HCT116 (cell line): ENCODE data around the gene CCHCR1. TPM values are rescaled to one million over a fixed set of nuclear protein-coding genes. Genes with fewer than 3 reads are reported as not detected.

ENCODE experiments used
- ATAC-seq: fragments of 200-7000 bp; cut with Tn5 transposase; 2 replicates; pipeline ENCODE4 v1.9.1; 2020; ENCODE audit warnings: mild to moderate bottlenecking, moderate library complexity
- BruUV-seq: library from RNA; stranded (reverse); fragments of 400-500 nt; replicated peaks from 2 replicates; lab custom pipeline; 2021; lab: Mats Ljungman, UMichigan
- CTCF ChIA-PET: fragments of 300-600 bp; sonication (Branson Sonifier 250); formaldehyde crosslinking; loops from one replicate; lab custom pipeline; 2021; ENCODE audit warnings: antibody characterized with exemption; lab: Charles Lee
- POLR2A ChIA-PET: fragments of 300-600, 350-600 bp; sonication (Branson Sonifier 250); formaldehyde crosslinking; loops from one replicate; lab custom pipeline; 2021; ENCODE audit warnings: antibody characterized with exemption; lab: Charles Lee
- RAD21 ChIA-PET, 2 experiments: fragments of 300-600 bp; sonication (Branson Sonifier 250); formaldehyde crosslinking; loops; one replicate each; lab custom pipeline; 2023; ENCODE audit warnings: low total read pairs in 2 of 2; ENCODE audit not compliant: uncharacterized antibody in 2 of 2, unreplicated experiment in 2 of 2, low non-redundant PET in 1 of 2; lab: Charles Lee
- DNase-seq: peaks from one replicate; pipeline ENCODE4 v3.0.0-alpha.2; 2010; ENCODE audit warnings: low read depth, low spot score
- H2AFZ ChIP-seq: fragments of 200-600 bp; shearing (Covaris generic), sonication (generic); 2 replicates; pipeline ENCODE4 v1.6.1; 2017; ENCODE audit warnings: low read depth, mixed run types, mixed read lengths, antibody characterized with exemption, low read length; ENCODE audit not compliant: poor library complexity, severe bottlenecking
- H3K27ac ChIP-seq: 2 replicates; pipeline ENCODE4 v1.5.1; 2012; ENCODE audit warnings: low read depth, low read length
- H3K27me3 ChIP-seq: fragments of 200-600 bp; sonication (generic); 2 replicates; pipeline ENCODE4 v1.6.1; 2016; ENCODE audit warnings: mixed run types, low read length, mixed read lengths; ENCODE audit not compliant: insufficient read depth
- H3K36me3 ChIP-seq, 2 experiments: fragments of 200-500 bp in 1 of 2; fragments of 200-600 bp in 1 of 2; sonication (Bioruptor generic) in 1 of 2; sonication (generic) in 1 of 2; 2 replicates each; pipeline versions ENCODE4 v1.5.1 to v1.6.1; 2014 to 2016; ENCODE audit warnings: low read length in 2 of 2, inconsistent platforms in 1 of 2, mixed read lengths in 1 of 2, mixed run types in 1 of 2; ENCODE audit not compliant: insufficient read depth in 2 of 2, control insufficient read depth in 1 of 2
- H3K4me1 ChIP-seq, 2 experiments: fragments of 200-600 bp in 1 of 2; sonication (generic) in 1 of 2; 2 replicates each; pipeline versions ENCODE4 v1.5.1 to v1.6.1; 2012 to 2017; ENCODE audit warnings: low read length in 2 of 2, inconsistent platforms in 1 of 2, mild to moderate bottlenecking in 1 of 2, mixed read lengths in 1 of 2, mixed run types in 1 of 2, moderate library complexity in 1 of 2; ENCODE audit not compliant: insufficient read depth in 2 of 2, control insufficient read depth in 1 of 2
- H3K4me2 ChIP-seq: fragments of 200-600 bp; sonication (generic); 2 replicates; pipeline ENCODE4 v1.6.1; 2017; ENCODE audit warnings: mixed run types, low read length, mixed read lengths
- H3K4me3 ChIP-seq, 2 experiments: fragments of 200-600 bp in 1 of 2; sonication (generic) in 1 of 2; replicated peaks in 1 of 2; 2 replicates each; pipeline ENCODE4 v1.5.1; 2011 to 2016; ENCODE audit warnings: low read length in 2 of 2, control low read depth in 1 of 2, low read depth in 1 of 2, mild to moderate bottlenecking in 1 of 2, mixed read lengths in 1 of 2, mixed run types in 1 of 2
- H3K79me2 ChIP-seq: fragments of 200-600 bp; sonication (generic); 2 replicates; pipeline ENCODE4 v1.6.1; 2017; ENCODE audit warnings: mild to moderate bottlenecking, mixed run types, low read length, moderate library complexity, mixed read lengths; ENCODE audit not compliant: insufficient read depth
- H3K9ac ChIP-seq: fragments of 200-600 bp; sonication (generic); 2 replicates; pipeline ENCODE4 v1.6.1; 2016; ENCODE audit warnings: low read length, mixed read lengths
- H3K9me2 ChIP-seq: fragments of 200-600 bp; sonication (generic), shearing (Covaris generic); 2 replicates; pipeline ENCODE4 v1.6.1; 2017; ENCODE audit warnings: mixed run types, mild to moderate bottlenecking, moderate library complexity; ENCODE audit not compliant: insufficient read depth
- H3K9me3 ChIP-seq, 2 experiments: fragments of 200-500 bp in 1 of 2; fragments of 200-600 bp in 1 of 2; sonication (Bioruptor generic) in 1 of 2; sonication (generic) in 1 of 2; 2 replicates each; pipeline ENCODE4 v1.6.1; 2014 to 2017; ENCODE audit warnings: low read length in 2 of 2, mixed read lengths in 2 of 2, inconsistent platforms in 1 of 2, low read depth in 1 of 2, mild to moderate bottlenecking in 1 of 2, mixed run types in 1 of 2, moderate library complexity in 1 of 2; ENCODE audit not compliant: control insufficient read depth in 1 of 2, insufficient read depth in 1 of 2
- H4K20me1 ChIP-seq: fragments of 200-600 bp; sonication (generic), shearing (Covaris generic); 2 replicates; pipeline ENCODE4 v1.6.1; 2017; ENCODE audit warnings: mixed run types, mild to moderate bottlenecking, moderate library complexity; ENCODE audit not compliant: insufficient read depth
- ATF3 ChIP-seq: IDR thresholded peaks from 2 replicates; pipeline ENCODE4 v1.6.1; 2012
- CBX3 ChIP-seq: IDR thresholded peaks from 2 replicates; pipeline ENCODE4 v1.6.1; 2012; ENCODE audit warnings: low read depth
- CEBPB ChIP-seq: IDR thresholded peaks from 2 replicates; pipeline ENCODE4 v1.6.1; 2012; ENCODE audit warnings: low read depth
- CTCF ChIP-seq, 3 experiments: fragments of 200-600 bp in 1 of 3; sonication (generic) in 1 of 3; IDR thresholded peaks in 2 of 3; conservative IDR thresholded peaks in 1 of 3; 2 replicates each; pipeline ENCODE4 v1.5.1; 2012 to 2017; ENCODE audit warnings: low read depth in 2 of 3, low read length in 2 of 3, antibody characterized with exemption in 1 of 3, borderline replicate concordance in 1 of 3, control low read depth in 1 of 3, mild to moderate bottlenecking in 1 of 3, mixed read lengths in 1 of 3, mixed run types in 1 of 3, moderate library complexity in 1 of 3; ENCODE audit not compliant: insufficient read depth in 1 of 3
- EGR1 ChIP-seq: IDR thresholded peaks from 2 replicates; pipeline ENCODE4 v1.6.1; 2012; ENCODE audit warnings: low read depth
- EZH2 ChIP-seq: fragments of 200-600 bp; sonication (generic); IDR thresholded peaks from 2 replicates; pipeline ENCODE4 v1.6.1; 2017; ENCODE audit warnings: antibody characterized with exemption, mixed run types
- FOSL1 ChIP-seq: IDR thresholded peaks from 2 replicates; pipeline ENCODE4 v1.6.1; 2012; ENCODE audit warnings: low read depth
- MAX ChIP-seq: IDR thresholded peaks from 2 replicates; pipeline ENCODE4 v1.6.1; 2012
- POLR2A ChIP-seq: IDR thresholded peaks from 2 replicates; pipeline ENCODE4 v1.7.0; 2011; ENCODE audit warnings: borderline replicate concordance; ENCODE audit not compliant: insufficient read depth, insufficient read length; ENCODE audit errors: extremely low read depth
- POLR2AphosphoS5 ChIP-seq: IDR thresholded peaks from 2 replicates; pipeline ENCODE4 v1.6.1; 2011; ENCODE audit warnings: mild to moderate bottlenecking, low read depth, low read length, moderate library complexity
- SIN3A ChIP-seq: IDR thresholded peaks from 2 replicates; pipeline ENCODE4 v1.6.1; 2012; ENCODE audit warnings: low read depth
- SP1 ChIP-seq: IDR thresholded peaks from 2 replicates; pipeline ENCODE4 v1.6.1; 2012; ENCODE audit warnings: low read depth
- SRF ChIP-seq: IDR thresholded peaks from 2 replicates; pipeline ENCODE4 v1.6.1; 2012; ENCODE audit warnings: low read depth
- YY1 ChIP-seq: IDR thresholded peaks from 2 replicates; pipeline ENCODE4 v1.6.1; 2011; ENCODE audit warnings: low read length, low read depth, moderate library complexity, mild to moderate bottlenecking; ENCODE audit not compliant: insufficient replicate concordance; ENCODE audit errors: extremely low read depth
- ZBTB33 ChIP-seq: IDR thresholded peaks from 2 replicates; pipeline ENCODE4 v1.6.1; 2011; ENCODE audit warnings: mild to moderate bottlenecking, low read length, moderate library complexity; ENCODE audit not compliant: insufficient replicate concordance; ENCODE audit errors: extremely low read depth
- ZFX ChIP-seq: fragments of 450-650 bp; IDR thresholded peaks from 2 replicates; pipeline ENCODE4 v1.6.1; 2017
- intact Hi-C: fragments of 100-400 bp; cut with micrococcal nuclease; formaldehyde crosslinking; loops from 2 replicates; pipeline ENCODE4 v1.10.0; 2022
- total RNA-seq: library from RNA; stranded (reverse); gene quantifications from one replicate; pipeline ENCODE4 v1.2.1, GENCODE V29; 2021; ENCODE audit not compliant: unreplicated experiment

Gene CCHCR1
- total RNA-seq, 1 experiment from 2014 or later = 40.7 TPM

- BruUV-seq = no TSS peak
- Histone ChIP-seq H2AFZ (no peak overlapping the region), H3K9me2 (no peaks in the 10 kb centered on the region), H3K4me3 (no peak overlapping the region), H3K27ac (no peak overlapping the region)
- intact Hi-C loops = no loop called here
- TF ChIP-seq EZH2 (no peak), SRF (no peak), SIN3A (no peak), FOSL1 (no peak), SP1 (no peak), EGR1 (no peak), MAX (no peak)
- TF ChIP-seq, all 23 proteins: peak for 0
- Histone ChIP-seq H3K4me2 (no peak overlapping the region), H4K20me1 (no peaks in the 10 kb centered on the region), H3K4me1 (peaks cover 29 to 51% of the 10 kb centered on the region in 2 experiments), H3K9ac (no peak overlapping the region), H3K79me2 (peaks cover 8% of the 10 kb centered on the region; the same call in 1 of the 2 replicates), H3K27me3 (no peaks in the 10 kb centered on the region), H3K9me3 (no peaks in the 10 kb centered on the region), H3K36me3 (no peaks in the 10 kb centered on the region)
- no peak for DNase-seq
- ATAC-seq = no peak
- ChIA-PET CTCF (no interaction called here), RAD21 (no interaction called here), POLR2A (no interaction called here)
These were observed 45.9 kb downstream of the CCHCR1 start for GRCh38 chr6:31111712-31112111.

- Histone ChIP-seq H2AFZ (no peak overlapping the region), H3K9ac (no peak overlapping the region), H3K27ac (no peak overlapping the region), H3K9me3 (no peaks in the 10 kb centered on the region), H3K4me1 (peaks cover 29 to 50% of the 10 kb centered on the region in 2 experiments), H4K20me1 (no peaks in the 10 kb centered on the region), H3K27me3 (no peaks in the 10 kb centered on the region), H3K36me3 (no peaks in the 10 kb centered on the region), H3K4me2 (no peak overlapping the region), H3K4me3 (no peak overlapping the region), H3K9me2 (no peaks in the 10 kb centered on the region), H3K79me2 (peaks cover 4% of the 10 kb centered on the region; the same call in 1 of the 2 replicates)
- intact Hi-C loops = no loop called here
- POLR2A ChIA-PET = no interaction called here
- DNase-seq (no peak), ATAC-seq (no peak)
- CTCF ChIA-PET = interaction anchor here (1.0 kb wide), 1 partner anchor 24 kb away, joined by 3 read pairs; no protein-coding TSS in a partner anchor
- RAD21 ChIA-PET = no interaction called here
- BruUV-seq = no TSS peak
- TF ChIP-seq POLR2A = no peak
- no peak for TF ChIP-seq ZFX
- no peak for TF ChIP-seq MAX
- no peak for TF ChIP-seq CBX3
- TF ChIP-seq SIN3A = no peak
- no peak for TF ChIP-seq YY1
- TF ChIP-seq POLR2AphosphoS5 = no peak
- no peak for TF ChIP-seq ZBTB33
- no peak for TF ChIP-seq CTCF (IDR thresholded peaks at IDR 0.05 in 2 of 3, conservative IDR thresholded peaks at IDR 0.05 in 1 of 3; ENCODE audit: borderline replicate concordance in 1 of 3, insufficient read depth in 1 of 3, low read depth in 2 of 3, low read length in 2 of 3)
- no peak for TF ChIP-seq ATF3
- TF ChIP-seq CEBPB = no peak
- no peak for TF ChIP-seq SP1
- no peak for TF ChIP-seq SRF
These were observed 46.6 kb downstream of the CCHCR1 start for GRCh38 chr6:31110825-31111582.
